Parathyroid adenoma (tissue), 2 donors: ENCODE data around the gene SOCS1.

ENCODE experiments used
- H2AFZ ChIP-seq: fragments of 300-600 bp; sonication (generic); one replicate; pipeline ENCODE4 v1.7.0; 2017; ENCODE audit warnings: antibody characterized with exemption, mild to moderate bottlenecking
- H3K27ac ChIP-seq: fragments of 300-600 bp; sonication (generic); one replicate; pipeline ENCODE4 v1.7.0; 2017
- H3K27me3 ChIP-seq: fragments of 300-600 bp; sonication (generic); one replicate; pipeline ENCODE4 v1.7.0; 2017; ENCODE audit warnings: low read length; ENCODE audit not compliant: control insufficient read depth, insufficient read depth
- H3K36me3 ChIP-seq: fragments of 300-600 bp; sonication (generic); one replicate; pipeline ENCODE4 v1.7.0; 2017; ENCODE audit warnings: low read length; ENCODE audit not compliant: control insufficient read depth, insufficient read depth
- H3K4me1 ChIP-seq: fragments of 300-600 bp; sonication (generic); one replicate; pipeline ENCODE4 v1.7.0; 2017; ENCODE audit warnings: control low read depth
- H3K4me2 ChIP-seq: fragments of 300-600 bp; sonication (generic); one replicate; pipeline ENCODE4 v1.7.0; 2017; ENCODE audit warnings: low read length
- H3K4me3 ChIP-seq: fragments of 300-600 bp; sonication (generic); one replicate; pipeline ENCODE4 v1.7.0; 2017; ENCODE audit warnings: low read depth, low read length
- H3K79me2 ChIP-seq: fragments of 300-600 bp; sonication (generic); one replicate; pipeline ENCODE4 v1.7.0; 2017; ENCODE audit warnings: control low read depth
- H3K9ac ChIP-seq: fragments of 300-600 bp; sonication (generic); one replicate; pipeline ENCODE4 v1.7.0; 2017; ENCODE audit warnings: mild to moderate bottlenecking
- H3K9me3 ChIP-seq: fragments of 300-600 bp; sonication (generic); one replicate; pipeline ENCODE4 v1.7.0; 2017; ENCODE audit warnings: low read length; ENCODE audit not compliant: control insufficient read depth
- TF ChIP-seq, protein P1 (sequence below): fragments of 300-600 bp; sonication (generic); IDR thresholded peaks from one replicate; pipeline ENCODE4 v1.7.0; 2017; ENCODE audit warnings: antibody characterized with exemption, mild to moderate bottlenecking
- donor health status: primary hyperparathyroidism.

SOCS1 gene

DNA sequence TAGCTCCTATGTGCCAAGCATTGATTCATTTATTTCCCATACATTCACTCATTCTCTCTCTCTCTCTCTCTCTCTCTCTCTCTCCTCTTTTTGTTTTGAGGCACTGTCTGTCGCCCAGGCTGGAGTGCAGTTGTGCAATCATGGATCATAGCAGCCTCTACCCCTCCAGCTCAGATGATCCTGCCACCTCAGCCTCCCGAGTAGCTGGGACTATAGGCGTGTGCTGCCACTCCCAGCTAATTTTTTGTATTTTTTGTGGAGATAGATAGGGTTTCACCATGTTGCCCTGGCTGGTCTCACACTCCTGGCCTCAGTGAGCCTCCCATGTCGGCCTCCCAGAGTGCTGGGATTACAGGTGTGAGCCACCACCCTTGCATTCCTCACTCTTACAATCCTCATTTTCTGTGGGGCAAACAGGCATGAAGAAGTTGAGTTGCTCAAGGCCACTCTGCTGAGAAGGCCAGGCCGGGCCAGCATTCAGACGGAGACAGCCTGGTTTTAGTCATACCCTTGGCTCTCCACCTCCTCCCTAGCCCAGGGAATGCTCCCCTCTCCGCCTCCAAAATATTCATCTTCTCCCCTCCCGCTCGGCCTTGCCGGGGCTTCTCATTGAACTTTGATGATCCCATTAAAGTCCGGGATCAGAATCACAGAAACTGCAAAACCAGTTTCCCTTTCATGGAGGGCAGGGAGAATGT is 21.0 kb upstream of the SOCS1 start:
- no peak overlapping the region for H3K4me2 ChIP-seq
- no peak overlapping the region for H3K27ac ChIP-seq

DNA sequence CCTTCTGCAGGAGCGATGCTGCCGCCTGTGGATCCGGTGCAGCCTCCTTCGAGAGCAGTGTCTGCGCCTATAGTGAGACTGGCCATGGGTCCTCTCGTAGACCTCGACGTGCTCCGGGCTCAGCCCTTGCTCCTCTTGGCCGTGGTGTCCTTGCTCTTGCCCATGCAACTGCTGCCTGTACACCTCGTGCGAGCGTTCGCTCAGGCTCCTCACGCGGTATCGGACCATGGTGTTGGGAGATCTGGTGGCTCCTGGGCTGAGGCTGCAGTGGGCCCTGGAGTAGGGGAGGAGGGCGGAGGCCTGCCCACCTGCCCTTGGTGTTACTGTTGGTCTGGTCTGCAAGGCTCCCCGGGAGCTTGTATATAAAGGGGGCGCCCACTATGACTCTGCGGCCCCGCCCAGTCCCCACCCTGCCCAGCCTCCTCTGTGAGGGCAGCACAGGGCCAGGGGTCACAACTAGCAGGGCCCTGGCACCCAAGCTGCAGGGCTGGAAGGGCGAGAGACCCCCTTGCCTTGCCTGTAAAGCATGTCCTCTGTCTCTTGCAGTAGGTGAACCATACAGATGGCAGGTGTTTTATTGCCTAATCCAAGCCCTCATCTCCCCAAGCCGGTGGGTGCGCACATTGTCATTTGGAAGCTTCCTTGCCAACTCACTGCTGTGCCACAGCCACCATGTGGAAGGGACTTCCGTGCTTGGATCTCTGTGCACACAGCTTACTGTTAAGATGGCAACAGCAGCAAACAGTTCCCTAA is 20.3 kb upstream of the SOCS1 start, which contains the start of gene PRM2:
Gene PRM2 (minus strand): TSS at position 338 of the 753 bp plus-strand sequence. CDS start 110 bp downstream, at position 228.
- H3K4me2 ChIP-seq = no peak within 1 kb of the TSS
- TF ChIP-seq, protein P1, sequence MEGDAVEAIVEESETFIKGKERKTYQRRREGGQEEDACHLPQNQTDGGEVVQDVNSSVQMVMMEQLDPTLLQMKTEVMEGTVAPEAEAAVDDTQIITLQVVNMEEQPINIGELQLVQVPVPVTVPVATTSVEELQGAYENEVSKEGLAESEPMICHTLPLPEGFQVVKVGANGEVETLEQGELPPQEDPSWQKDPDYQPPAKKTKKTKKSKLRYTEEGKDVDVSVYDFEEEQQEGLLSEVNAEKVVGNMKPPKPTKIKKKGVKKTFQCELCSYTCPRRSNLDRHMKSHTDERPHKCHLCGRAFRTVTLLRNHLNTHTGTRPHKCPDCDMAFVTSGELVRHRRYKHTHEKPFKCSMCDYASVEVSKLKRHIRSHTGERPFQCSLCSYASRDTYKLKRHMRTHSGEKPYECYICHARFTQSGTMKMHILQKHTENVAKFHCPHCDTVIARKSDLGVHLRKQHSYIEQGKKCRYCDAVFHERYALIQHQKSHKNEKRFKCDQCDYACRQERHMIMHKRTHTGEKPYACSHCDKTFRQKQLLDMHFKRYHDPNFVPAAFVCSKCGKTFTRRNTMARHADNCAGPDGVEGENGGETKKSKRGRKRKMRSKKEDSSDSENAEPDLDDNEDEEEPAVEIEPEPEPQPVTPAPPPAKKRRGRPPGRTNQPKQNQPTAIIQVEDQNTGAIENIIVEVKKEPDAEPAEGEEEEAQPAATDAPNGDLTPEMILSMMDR = no peak
- no peaks in the 10 kb centered on the region for H3K36me3 ChIP-seq
- H2AFZ ChIP-seq = no peak within 1 kb of the TSS
- no peaks in the 10 kb centered on the region for H3K27me3 ChIP-seq
- H3K79me2 ChIP-seq = no peaks in the 10 kb centered on the region
- H3K4me3 ChIP-seq = no peak within 1 kb of the TSS
- no peak within 1 kb of the TSS for H3K27ac ChIP-seq
- H3K9me3 ChIP-seq = no peaks in the 10 kb centered on the region
- H3K4me1 ChIP-seq = no peaks in the 10 kb centered on the region
- H3K9ac ChIP-seq = no peak within 1 kb of the TSS

More for the DNA sequence above, 21.0 kb upstream of the SOCS1 start:
- no peak overlapping the region for H3K4me3 ChIP-seq
- H3K79me2 ChIP-seq = no peaks in the 10 kb centered on the region
- no peak overlapping the region for H3K9ac ChIP-seq
- H3K27me3 ChIP-seq = no peaks in the 10 kb centered on the region
- H2AFZ ChIP-seq = no peak overlapping the region
- H3K4me1 ChIP-seq = no peaks in the 10 kb centered on the region
- H3K9me3 ChIP-seq = no peaks in the 10 kb centered on the region
- TF ChIP-seq, protein P1 = no peak
- H3K36me3 ChIP-seq = no peaks in the 10 kb centered on the region

DNA sequence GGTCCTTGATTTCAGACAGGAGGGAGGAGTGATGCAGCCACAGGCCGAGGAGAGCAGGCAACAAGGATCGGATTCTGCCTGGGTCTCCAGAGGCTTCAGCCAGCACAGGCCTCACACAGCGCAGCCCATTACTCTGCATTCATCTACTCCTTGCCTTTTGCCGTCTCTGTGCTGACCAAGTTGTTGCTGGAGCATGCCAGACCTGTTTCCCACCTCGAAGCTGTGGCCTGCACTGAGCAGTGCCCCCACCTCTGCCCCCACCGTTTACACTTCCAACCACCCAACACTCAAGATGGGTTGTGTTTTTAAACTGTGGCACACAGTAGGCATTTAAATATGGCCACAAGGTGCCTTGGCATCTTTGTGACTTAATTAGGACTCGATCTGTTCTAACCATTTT is 19.0 kb upstream of the SOCS1 start:
- Histone ChIP-seq H3K36me3 (no peaks in the 10 kb centered on the region), H3K9ac (no peak overlapping the region), H3K27me3 (no peaks in the 10 kb centered on the region), H3K9me3 (no peaks in the 10 kb centered on the region), H3K4me1 (no peaks in the 10 kb centered on the region), H3K4me3 (no peak overlapping the region), H3K4me2 (no peak overlapping the region), H3K27ac (no peak overlapping the region), H2AFZ (no peak overlapping the region), H3K79me2 (no peaks in the 10 kb centered on the region)
- TF ChIP-seq, protein P1 = no peak

DNA sequence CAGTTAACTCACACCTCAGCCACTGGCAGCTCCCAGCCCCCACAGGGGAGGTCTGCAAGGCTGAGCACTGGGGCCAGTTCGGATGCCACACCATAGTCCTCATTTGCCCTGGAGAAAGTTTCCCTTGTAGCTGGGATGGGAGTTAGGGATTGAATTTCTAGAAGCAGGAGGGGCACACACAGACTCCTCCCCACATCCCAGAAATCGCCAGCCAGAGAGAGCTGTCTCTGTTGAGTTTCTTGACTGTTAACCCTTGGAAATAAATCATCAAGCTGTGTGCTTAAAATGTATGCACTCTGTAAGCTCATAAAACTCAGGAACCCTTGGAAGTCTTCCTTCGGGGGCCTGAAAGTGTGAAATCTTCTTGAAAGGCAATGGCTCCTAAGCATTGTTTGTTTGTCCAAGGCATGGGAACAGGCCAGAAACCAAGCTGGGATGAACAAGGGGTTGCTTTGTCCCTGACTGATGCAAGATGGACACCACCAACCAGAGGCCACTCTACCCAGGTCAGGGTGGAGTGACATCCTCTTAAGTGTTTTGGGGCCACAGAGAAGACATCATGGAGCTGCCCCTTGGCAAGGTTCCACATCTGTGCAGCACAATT is 17.8 kb upstream of the SOCS1 start:
- H3K27me3 ChIP-seq = no peaks in the 10 kb centered on the region
- no peaks in the 10 kb centered on the region for H3K9me3 ChIP-seq
- no peaks in the 10 kb centered on the region for H3K4me1 ChIP-seq
- TF ChIP-seq, protein P1 = no peak
- H3K36me3 ChIP-seq = no peaks in the 10 kb centered on the region
- H3K4me2 ChIP-seq = no peak overlapping the region
- no peak overlapping the region for H3K27ac ChIP-seq
- H3K79me2 ChIP-seq = no peaks in the 10 kb centered on the region
- H3K4me3 ChIP-seq = no peak overlapping the region
- no peak overlapping the region for H2AFZ ChIP-seq
- no peak overlapping the region for H3K9ac ChIP-seq
